Central memory CD8-positive, alpha-beta T cell (primary cell): ENCODE results near the gene PRDX4.
A peak's percentile ranks its signal among the peaks of the same experiment; 100 is the strongest.

Source experiments
- ATAC-seq: fragments of 150-1000 bp; cut with Tn5 transposase; replicated peaks from 2 replicates; pipeline ENCODE4 v1.10.0; 2022; ENCODE audit warnings: mild to moderate bottlenecking, moderate FRiP score, moderate number of reproducible peaks; ENCODE audit not compliant: poor library complexity, severe bottlenecking; ENCODE audit errors: extremely low read depth
- DNase-seq, 2 donors: peaks; one replicate each; pipeline ENCODE4 v3.0.0; 2021; ENCODE audit warnings: low spot score in 2 of 2
- H3K27ac Mint-ChIP-seq: one replicate; pipeline ENCODE4 v1.8.0; 2022; ENCODE audit warnings: low read depth, mild to moderate bottlenecking, moderate library complexity, mixed read lengths
- H3K27me3 Mint-ChIP-seq: one replicate; pipeline ENCODE4 v1.8.0; 2022; ENCODE audit warnings: mixed read lengths
- H3K36me3 Mint-ChIP-seq: one replicate; pipeline ENCODE4 v1.8.0; 2022; ENCODE audit warnings: mild to moderate bottlenecking, moderate library complexity, mixed read lengths; ENCODE audit not compliant: insufficient read depth
- H3K4me1 Mint-ChIP-seq: one replicate; pipeline ENCODE4 v1.8.0; 2022; ENCODE audit warnings: mixed read lengths
- H3K4me3 Mint-ChIP-seq: one replicate; pipeline ENCODE4 v1.8.0; 2022; ENCODE audit warnings: mild to moderate bottlenecking, moderate library complexity, mixed read lengths
- H3K9me3 Mint-ChIP-seq: one replicate; pipeline ENCODE4 v1.8.0; 2022; ENCODE audit warnings: mixed read lengths

The PRDX4 gene

GRCh38 chrX:23694606-23695005 lies 27.3 kb downstream of the PRDX4 start:
- no peaks in the 10 kb centered on the region for H3K4me1 Mint-ChIP-seq
- H3K4me3 Mint-ChIP-seq = no peak overlapping the region
- ATAC-seq (no peak), DNase-seq (peak in 1 of 2 donors; percentile 9)
- H3K36me3 Mint-ChIP-seq = peaks cover 1% of the 10 kb centered on the region
- H3K27me3 Mint-ChIP-seq = no peaks in the 10 kb centered on the region
- no peak overlapping the region for H3K27ac Mint-ChIP-seq
- H3K9me3 Mint-ChIP-seq = no peaks in the 10 kb centered on the region

- no peaks in the 10 kb centered on the region for H3K27me3 Mint-ChIP-seq
- no peaks in the 10 kb centered on the region for H3K9me3 Mint-ChIP-seq
- H3K36me3 Mint-ChIP-seq = peaks cover 14% of the 10 kb centered on the region
- no peak overlapping the region for H3K4me3 Mint-ChIP-seq
- no peaks in the 10 kb centered on the region for H3K4me1 Mint-ChIP-seq
- peak; percentile 32 for ATAC-seq
- DNase-seq = no peak
- no peak overlapping the region for H3K27ac Mint-ChIP-seq
These were observed 32.4 kb downstream of the PRDX4 start for GRCh38 chrX:23699636-23700194.

DNA sequence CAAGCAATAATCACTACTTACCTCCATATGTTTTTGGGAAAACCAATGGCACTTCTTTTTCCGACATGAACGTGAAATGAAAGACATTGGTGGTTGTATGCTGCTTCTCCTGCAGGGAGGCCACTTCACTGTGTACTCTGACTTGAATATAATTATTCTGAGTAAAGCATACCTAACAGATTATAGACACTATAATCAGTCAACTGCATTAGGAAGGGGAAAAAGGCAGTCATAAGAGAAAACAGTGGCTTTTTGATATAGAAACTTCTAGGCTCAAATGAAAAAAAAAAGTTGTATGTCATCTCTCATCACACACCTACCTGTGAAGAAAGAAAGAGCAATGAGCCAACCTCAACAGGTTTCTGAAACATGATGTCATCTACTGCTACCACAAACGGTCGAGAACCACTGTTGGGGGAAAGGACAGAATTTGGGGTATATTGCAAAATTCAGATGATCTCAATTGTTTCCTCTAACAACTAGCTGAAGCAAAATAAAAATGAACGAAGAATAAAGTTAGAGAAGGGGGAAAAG lies 37.4 kb downstream of the PRDX4 start:
- no peaks in the 10 kb centered on the region for H3K27me3 Mint-ChIP-seq
- no peaks in the 10 kb centered on the region for H3K9me3 Mint-ChIP-seq
- ATAC-seq (no peak), DNase-seq (no peak)
- H3K36me3 Mint-ChIP-seq = peaks cover 36% of the 10 kb centered on the region
- no peak overlapping the region for H3K27ac Mint-ChIP-seq
- H3K4me1 Mint-ChIP-seq = no peaks in the 10 kb centered on the region
- no peak overlapping the region for H3K4me3 Mint-ChIP-seq

- peaks cover 36% of the 10 kb centered on the region for H3K36me3 Mint-ChIP-seq
- H3K4me3 Mint-ChIP-seq = no peak overlapping the region
- DNase-seq = no peak
- no peak for ATAC-seq
- no peaks in the 10 kb centered on the region for H3K9me3 Mint-ChIP-seq
- no peak overlapping the region for H3K27ac Mint-ChIP-seq
- H3K27me3 Mint-ChIP-seq = no peaks in the 10 kb centered on the region
- H3K4me1 Mint-ChIP-seq = no peaks in the 10 kb centered on the region
These were observed 37.9 kb downstream of the PRDX4 start for GRCh38 chrX:23705235-23705634.

GRCh38 chrX:23720117-23720677 lies 52.9 kb downstream of the PRDX4 start:
- H3K4me3 Mint-ChIP-seq = no peak overlapping the region
- no peaks in the 10 kb centered on the region for H3K4me1 Mint-ChIP-seq
- no peak for ATAC-seq
- no peak for DNase-seq
- no peaks in the 10 kb centered on the region for H3K27me3 Mint-ChIP-seq
- peaks cover 37% of the 10 kb centered on the region for H3K36me3 Mint-ChIP-seq
- no peaks in the 10 kb centered on the region for H3K9me3 Mint-ChIP-seq
- no peak overlapping the region for H3K27ac Mint-ChIP-seq

DNA sequence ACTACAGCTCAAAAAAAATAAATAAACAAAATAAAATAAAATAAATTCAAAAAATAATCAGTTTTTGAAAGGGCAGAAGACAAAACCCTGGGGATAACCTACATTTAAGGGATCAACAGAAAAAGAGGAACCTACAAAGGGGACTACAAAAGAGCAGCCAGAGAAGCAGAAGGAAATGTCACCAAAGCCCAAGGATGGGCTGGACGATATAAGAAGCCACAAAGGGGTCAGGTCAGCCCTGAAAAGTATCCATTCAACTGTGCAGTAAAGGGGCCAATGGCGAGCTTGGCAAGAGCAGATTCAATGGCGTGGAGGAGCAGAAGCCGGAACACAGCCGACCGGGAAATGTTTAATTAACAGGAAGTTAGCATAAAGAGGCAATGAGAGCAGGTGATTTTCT lies 58.9 kb downstream of the PRDX4 start:
- no peak for DNase-seq
- Mint-ChIP-seq H3K27me3 (no peaks in the 10 kb centered on the region), H3K27ac (no peak overlapping the region), H3K4me3 (no peak overlapping the region), H3K4me1 (no peaks in the 10 kb centered on the region), H3K9me3 (no peaks in the 10 kb centered on the region), H3K36me3 (peaks cover 34% of the 10 kb centered on the region)
- no peak for ATAC-seq

- ATAC-seq (no peak), DNase-seq (no peak)
- H3K27me3 Mint-ChIP-seq = no peaks in the 10 kb centered on the region
- no peaks in the 10 kb centered on the region for H3K9me3 Mint-ChIP-seq
- peaks cover 35% of the 10 kb centered on the region for H3K36me3 Mint-ChIP-seq
- H3K4me3 Mint-ChIP-seq = no peak overlapping the region
- no peak overlapping the region for H3K27ac Mint-ChIP-seq
- no peaks in the 10 kb centered on the region for H3K4me1 Mint-ChIP-seq
These were observed 59.9 kb downstream of the PRDX4 start for GRCh38 chrX:23727206-23727605.

DNA sequence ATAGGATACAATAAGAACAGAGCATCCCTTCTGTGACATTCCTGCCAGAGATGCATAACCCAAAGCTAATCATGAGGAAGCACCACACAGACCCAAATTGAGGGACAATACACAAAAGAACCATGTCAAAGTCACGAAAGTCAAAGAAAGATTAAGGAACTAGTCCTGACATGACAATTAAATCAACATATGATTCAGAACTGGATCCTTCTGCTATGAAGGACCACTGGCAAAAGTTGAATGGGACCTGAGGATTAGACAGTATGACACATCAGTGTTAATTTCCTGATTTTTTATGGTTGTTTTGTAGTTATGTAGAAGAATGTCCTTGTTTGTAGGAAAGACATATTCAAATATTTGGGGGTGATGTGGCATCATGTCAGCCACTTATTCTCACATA lies 61.9 kb downstream of the PRDX4 start:
- no peak overlapping the region for H3K27ac Mint-ChIP-seq
- H3K9me3 Mint-ChIP-seq = no peaks in the 10 kb centered on the region
- ATAC-seq (no peak), DNase-seq (no peak)
- no peak overlapping the region for H3K4me3 Mint-ChIP-seq
- H3K27me3 Mint-ChIP-seq = no peaks in the 10 kb centered on the region
- peaks cover 7% of the 10 kb centered on the region for H3K4me1 Mint-ChIP-seq
- peaks cover 24% of the 10 kb centered on the region for H3K36me3 Mint-ChIP-seq

GRCh38 chrX:23731951-23732350 lies 64.7 kb downstream of the PRDX4 start:
- H3K4me1 Mint-ChIP-seq = peaks cover 7% of the 10 kb centered on the region
- no peak for DNase-seq
- H3K36me3 Mint-ChIP-seq = peaks cover 21% of the 10 kb centered on the region
- no peaks in the 10 kb centered on the region for H3K9me3 Mint-ChIP-seq
- no peak for ATAC-seq
- no peaks in the 10 kb centered on the region for H3K27me3 Mint-ChIP-seq
- H3K27ac Mint-ChIP-seq = peak overlapping the region; percentile 27
- no peak overlapping the region for H3K4me3 Mint-ChIP-seq

- ATAC-seq (peak; percentile 28), DNase-seq (no peak)
- Mint-ChIP-seq H3K27me3 (no peaks in the 10 kb centered on the region), H3K4me3 (no peak overlapping the region), H3K27ac (peak overlapping the region; percentile 41), H3K36me3 (peaks cover 21% of the 10 kb centered on the region), H3K9me3 (no peaks in the 10 kb centered on the region), H3K4me1 (peaks cover 7% of the 10 kb centered on the region)
These were observed 65.4 kb downstream of the PRDX4 start for GRCh38 chrX:23732704-23733103.
